ENCODE data around the gene IL16.

The IL16 gene

GRCh38 chr15:81255315-81255957 lies 58.8 kb downstream of the IL16 start:
- no peak for DNase-seq (ENCODE audit: low read depth in 2 of 2)

- DNase-seq (ENCODE audit: low read depth in 2 of 2): no peak
Observed at GRCh38 chr15:81255958-81256320, 59.3 kb downstream of the IL16 start.

- DNase-seq (ENCODE audit: low read depth in 2 of 2): no peak
Observed at GRCh38 chr15:81256916-81257315, 60.2 kb downstream of the IL16 start.

- DNase-seq (ENCODE audit: low read depth in 2 of 2): no peak
Observed at GRCh38 chr15:81257435-81257834, 60.8 kb downstream of the IL16 start.

DNA sequence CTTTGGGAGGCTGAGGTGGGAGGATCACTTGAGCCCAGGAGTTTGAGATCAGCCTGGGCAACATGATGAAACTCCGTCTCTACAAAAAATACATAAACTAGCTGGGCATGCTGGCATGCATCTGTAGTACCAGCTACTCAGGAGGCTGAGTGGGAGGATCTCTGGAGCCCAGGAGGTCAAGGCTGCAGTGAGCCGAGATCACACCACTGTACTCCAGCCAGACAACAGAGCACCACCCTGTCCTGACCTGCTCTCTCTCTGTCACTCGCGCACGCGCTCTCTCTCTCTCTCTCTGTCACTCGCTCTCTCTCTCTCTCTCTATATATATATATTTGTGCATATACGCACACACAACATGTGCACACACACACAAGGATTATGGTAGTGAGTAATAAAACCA lies 61.8 kb downstream of the IL16 start:
- no peak for DNase-seq (ENCODE audit: low read depth in 2 of 2)

GRCh38 chr15:81259760-81260298 lies 63.1 kb downstream of the IL16 start:
- no peak for DNase-seq (ENCODE audit: low read depth in 2 of 2)

GRCh38 chr15:81261172-81261811 lies 64.6 kb downstream of the IL16 start:
- no peak for DNase-seq (ENCODE audit: low read depth in 2 of 2)

- no peak for DNase-seq (ENCODE audit: low read depth in 2 of 2)
Observed at GRCh38 chr15:81263477-81263876, 66.8 kb downstream of the IL16 start.

GRCh38 chr15:81264072-81264857 lies 67.6 kb downstream of the IL16 start:
- DNase-seq (ENCODE audit: low read depth in 2 of 2): no peak

DNA sequence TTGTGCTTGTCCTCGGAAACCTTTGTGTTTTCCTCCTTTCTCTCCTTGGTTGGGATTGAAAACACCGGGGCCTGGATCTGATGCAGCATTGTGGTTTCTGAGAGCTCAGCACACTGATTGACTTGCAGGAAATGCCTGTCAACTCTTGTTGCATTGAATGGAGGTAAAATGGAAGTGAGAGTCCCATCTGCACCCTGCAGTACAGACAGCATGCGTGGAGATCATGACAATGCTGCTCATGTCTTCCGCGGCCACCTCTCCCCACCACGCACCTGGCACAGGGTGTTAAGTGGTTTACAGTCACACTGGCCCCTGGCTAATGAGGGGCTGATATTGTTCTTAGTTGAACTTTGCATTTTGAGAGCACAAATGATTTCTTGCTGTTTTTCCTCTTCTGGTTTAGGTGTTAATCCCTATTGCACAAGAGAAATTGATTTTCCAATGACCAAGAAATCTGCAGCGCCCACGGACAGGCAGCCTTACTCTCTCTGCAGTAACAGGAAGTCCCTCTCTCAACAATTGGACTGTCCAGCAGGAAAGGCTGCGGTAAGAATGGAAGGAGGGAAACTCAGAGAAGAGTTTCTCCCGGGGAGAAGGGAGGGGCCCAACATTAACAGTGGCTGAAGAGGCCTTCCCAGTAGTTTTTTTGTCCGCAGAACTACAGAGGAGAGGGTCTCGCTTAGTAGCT lies 68.7 kb downstream of the IL16 start:
- DNase-seq (ENCODE audit: low read depth in 2 of 2): no peak

- DNase-seq (ENCODE audit: low read depth in 2 of 2): peak; percentile 52 to 64
Observed at GRCh38 chr15:81265944-81266775, 69.5 kb downstream of the IL16 start.

DNA sequence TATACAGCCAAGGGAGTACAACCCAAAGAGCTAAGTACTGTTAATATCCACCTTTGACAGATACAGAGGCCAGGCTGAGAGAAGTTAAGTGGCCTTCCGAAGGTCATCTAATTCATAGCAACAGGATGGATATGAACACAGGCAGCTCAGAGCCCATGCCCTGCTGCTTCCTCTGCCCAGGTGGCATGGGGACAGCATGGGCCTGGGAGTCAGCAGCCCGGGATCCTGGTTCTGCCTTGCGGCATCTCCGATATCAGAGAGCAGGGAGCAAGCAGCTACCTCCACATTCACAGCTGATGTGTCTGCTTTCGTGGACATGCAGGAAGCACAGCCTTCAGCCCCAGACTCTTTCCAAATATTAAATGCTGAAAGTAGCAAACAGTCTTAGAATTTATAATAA lies 71.7 kb downstream of the IL16 start:
- DNase-seq (ENCODE audit: low read depth in 2 of 2): no peak

DNA sequence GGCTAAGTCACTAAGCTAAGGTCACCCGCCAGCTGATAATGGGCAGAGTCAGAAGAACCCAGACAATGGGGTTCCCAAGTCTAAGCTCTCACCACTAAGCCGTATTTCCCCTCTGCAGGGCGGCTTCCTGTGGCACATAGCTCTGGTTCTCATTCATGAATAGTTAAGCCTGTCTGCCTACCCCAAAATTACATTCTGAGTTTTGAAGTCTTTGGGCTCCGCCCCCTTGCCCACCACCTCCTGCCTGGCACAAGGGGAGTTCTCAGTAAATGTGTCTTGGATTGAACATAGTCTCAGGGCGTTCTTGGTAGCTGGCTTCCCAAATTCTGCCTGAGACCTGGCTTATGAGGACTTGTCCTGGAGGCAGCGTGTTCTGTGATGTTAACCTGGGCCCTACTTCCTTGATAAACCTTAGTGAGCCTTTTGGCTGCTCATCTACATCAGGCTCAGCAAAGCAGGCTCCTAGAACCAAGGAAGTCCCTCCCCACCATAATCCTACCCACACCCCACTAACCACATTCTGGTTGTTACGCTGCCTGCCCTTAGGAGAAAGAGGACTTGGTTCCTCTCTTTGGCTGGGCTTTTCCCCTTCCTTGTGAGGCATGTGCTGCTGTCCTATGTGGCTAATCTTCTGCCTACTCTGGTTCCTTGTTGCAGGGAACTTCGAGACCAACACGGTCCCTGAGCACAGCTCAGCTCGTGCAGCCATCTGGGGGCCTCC lies 72.4 kb downstream of the IL16 start:
- DNase-seq (ENCODE audit: low read depth in 2 of 2): no peak

DNA sequence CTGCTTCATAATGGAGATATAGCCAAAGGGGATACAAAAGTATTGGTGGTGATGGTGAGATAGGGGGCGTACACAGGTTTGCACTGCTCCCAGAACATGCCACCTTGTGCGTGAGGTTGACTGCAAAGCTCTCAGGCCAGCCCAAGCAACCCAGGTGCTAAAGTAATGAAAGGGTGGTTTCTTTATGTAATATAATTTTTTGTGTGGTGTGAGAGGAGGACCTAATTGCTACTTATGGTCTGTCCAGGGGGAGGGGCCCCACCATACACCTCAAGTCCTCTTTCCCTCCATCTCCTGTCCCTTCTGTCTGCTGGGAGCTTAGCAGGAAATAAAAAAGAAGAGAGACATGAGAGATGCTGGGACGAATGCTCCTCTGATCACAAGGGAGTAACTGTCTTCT lies 73.5 kb downstream of the IL16 start:
- DNase-seq (ENCODE audit: low read depth in 2 of 2): no peak

DNA sequence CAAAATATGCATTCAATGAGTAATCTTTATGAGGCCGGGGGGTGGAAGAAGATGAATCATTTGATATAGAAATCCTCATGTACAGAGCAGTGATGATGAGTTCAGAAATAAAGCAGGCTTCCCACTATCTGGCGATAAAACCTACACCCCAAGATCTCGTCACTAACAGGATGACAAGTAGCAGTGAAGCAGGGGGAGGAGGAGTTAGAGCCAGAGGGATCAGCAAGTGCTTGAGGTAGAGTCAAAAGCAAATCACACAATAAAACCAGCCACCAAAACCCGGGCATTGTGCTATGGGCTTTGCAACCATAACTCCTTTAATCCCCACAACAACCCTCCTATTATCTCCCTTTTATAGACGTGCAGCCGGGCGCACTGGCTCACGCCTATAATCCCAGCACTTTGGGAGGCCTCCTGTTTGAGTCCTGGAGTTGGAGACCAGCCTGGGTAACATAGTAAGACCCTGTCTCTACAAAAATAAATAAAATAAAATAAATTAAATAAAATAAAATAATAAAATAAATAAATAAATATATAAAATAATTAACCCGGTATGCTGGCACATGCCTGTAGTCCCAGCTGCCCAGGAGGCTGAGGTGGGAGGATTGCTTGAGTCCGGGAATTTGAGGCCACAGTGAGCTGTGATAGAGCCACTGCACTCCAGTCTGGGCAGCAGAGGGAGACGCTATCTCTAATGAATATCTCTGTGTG lies 74.3 kb downstream of the IL16 start:
- DNase-seq (ENCODE audit: low read depth in 2 of 2): no peak

DNA sequence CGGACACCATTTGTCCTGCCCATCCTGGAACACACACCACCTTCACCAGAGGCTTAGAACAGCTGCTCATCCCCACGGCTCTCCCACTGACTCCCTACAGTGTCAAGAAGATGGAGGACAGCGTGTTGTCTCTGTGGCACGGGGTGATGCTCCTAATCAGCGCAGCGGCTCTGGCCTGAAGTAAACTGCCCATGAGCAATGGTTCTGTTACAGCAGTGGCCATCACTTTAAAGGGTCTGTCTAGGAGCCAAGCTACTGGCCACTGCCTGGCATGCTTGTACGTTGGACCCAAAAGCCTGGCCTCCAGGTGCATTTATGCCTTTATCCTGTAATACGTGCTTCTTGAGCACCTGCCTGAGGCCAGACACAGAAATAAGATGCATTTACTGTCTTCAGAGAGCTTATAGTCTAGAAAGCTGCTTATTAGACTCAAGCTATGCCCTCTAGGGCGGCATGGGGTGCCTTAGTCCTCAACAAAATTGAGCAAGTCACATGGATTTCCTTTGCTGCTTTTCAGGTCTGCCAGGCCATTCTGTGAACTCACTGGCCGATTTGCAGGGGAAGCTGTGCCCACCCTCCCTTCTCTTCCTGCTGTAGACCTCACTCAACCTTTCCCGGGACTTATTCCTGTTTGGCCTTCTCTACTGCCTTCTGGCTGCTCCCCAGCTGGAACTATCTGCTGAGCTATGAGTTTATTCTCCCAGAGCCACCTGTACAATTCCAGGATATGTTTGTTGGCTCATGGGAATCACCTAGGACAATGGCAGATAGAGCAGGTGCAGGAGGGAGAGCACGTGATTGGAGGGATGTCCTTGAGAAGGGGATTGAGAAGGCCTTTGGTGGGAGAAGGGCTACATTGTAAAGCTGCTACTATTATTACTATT lies 75.3 kb downstream of the IL16 start:
- DNase-seq (ENCODE audit: low read depth in 2 of 2): no peak

GRCh38 chr15:81273200-81273599 lies 76.5 kb downstream of the IL16 start:
- DNase-seq (ENCODE audit: low read depth in 2 of 2): no peak

GRCh38 chr15:81273855-81274254 lies 77.2 kb downstream of the IL16 start:
- DNase-seq (ENCODE audit: low read depth in 2 of 2): no peak

- no peak for DNase-seq (ENCODE audit: low read depth in 2 of 2)
Observed at GRCh38 chr15:81274255-81274654, 77.6 kb downstream of the IL16 start.

Measured in stimulated activated CD8-positive, alpha-beta memory T cell treated with anti-CD3 and anti-CD28 coated beads, Interleukin-15, amount 100 ng/mL, for 4 hours (primary cell).